ENCODE results near the gene RAB40B. TPM values are rescaled to one million over a fixed set of nuclear protein-coding genes. Genes with fewer than 3 reads are reported as not detected.

Gene RAB40B
- polyA plus RNA-seq, 2 of the 4 experiments (the other 2 are of a cell fraction), result 5.6 to 9.4 TPM

DNA sequence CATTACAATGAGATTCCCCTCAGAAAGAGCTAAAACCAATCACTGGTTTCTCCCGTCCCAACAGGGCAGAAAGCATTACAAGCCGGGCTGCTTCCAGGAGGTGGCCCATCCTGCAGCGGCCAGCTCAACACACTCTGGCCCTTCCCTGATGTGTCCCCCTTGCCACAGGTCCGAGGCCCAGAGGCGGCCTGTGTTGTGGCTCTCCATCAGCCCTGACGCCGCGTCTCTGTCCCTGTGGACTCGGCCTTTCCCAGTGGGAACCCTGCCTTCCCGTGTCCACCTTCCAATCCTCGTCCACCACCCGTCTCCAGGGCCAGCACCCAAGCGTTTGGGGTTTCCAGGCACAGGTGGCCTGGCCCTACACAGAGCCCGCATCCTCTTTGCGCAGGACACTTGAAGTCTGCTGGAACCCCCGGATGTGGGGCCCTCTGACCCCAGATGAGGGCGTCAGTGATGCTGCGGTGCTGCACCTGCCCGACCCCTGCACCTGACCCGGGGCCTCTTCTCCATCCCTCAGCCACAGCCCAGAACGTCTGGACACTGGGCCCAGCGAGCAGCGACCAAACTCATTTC is 21.1 kb downstream of the RAB40B start (continued):
- TF ChIP-seq, protein P1, sequence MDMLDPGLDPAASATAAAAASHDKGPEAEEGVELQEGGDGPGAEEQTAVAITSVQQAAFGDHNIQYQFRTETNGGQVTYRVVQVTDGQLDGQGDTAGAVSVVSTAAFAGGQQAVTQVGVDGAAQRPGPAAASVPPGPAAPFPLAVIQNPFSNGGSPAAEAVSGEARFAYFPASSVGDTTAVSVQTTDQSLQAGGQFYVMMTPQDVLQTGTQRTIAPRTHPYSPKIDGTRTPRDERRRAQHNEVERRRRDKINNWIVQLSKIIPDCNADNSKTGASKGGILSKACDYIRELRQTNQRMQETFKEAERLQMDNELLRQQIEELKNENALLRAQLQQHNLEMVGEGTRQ (IDR thresholded peaks at IDR 0.05), result no peak
- TF ChIP-seq, protein P2, sequence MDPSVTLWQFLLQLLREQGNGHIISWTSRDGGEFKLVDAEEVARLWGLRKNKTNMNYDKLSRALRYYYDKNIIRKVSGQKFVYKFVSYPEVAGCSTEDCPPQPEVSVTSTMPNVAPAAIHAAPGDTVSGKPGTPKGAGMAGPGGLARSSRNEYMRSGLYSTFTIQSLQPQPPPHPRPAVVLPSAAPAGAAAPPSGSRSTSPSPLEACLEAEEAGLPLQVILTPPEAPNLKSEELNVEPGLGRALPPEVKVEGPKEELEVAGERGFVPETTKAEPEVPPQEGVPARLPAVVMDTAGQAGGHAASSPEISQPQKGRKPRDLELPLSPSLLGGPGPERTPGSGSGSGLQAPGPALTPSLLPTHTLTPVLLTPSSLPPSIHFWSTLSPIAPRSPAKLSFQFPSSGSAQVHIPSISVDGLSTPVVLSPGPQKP (IDR thresholded peaks at IDR 0.05; ENCODE audit: low read depth, low read length), result no peak

DNA sequence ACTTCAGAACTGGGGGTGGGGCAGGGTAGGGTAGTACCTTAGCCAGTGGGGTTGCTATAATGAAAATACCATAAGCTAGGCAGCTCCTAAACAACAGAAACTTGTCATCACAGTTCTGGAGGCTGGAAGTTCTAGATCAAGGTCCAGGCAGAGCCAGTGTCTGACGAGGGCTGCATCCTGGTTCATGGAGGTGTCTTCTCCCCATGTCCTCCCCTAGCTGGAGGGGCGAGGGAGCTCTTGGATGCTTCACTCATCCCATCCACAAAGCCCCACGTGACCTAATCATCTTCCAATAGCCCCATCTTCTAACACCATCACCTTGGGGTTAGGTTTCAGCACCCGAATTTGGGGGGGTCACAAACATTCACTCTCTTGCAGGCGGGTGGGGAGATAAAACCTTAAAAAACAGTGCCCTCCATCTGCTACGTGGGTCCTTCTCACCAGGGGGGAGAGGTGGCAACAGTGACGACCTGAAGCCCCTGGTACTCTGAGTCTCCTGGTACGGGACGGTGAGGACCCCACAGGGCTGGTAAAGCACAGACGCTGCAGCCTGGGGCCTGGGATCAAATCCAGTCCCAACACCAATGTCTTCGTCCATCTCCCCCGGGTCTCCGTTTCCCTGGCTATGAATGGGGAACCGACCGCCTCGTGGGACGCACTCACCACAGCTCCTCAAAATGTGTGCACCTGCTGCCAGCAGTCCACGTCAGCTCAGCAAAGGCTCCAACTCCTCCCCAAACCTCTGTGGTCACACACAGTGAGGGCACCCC is 22.8 kb downstream of the RAB40B start:
- Histone ChIP-seq H3K4me3 (no peak overlapping the region), H3K9me3 (no peaks in the 10 kb centered on the region), H3K4me2 (no peak overlapping the region), H3K4me1 (no peaks in the 10 kb centered on the region; the same call in 2 of the 3 replicates), H3K27ac (no peak overlapping the region)
- DNase-seq (ENCODE audit: low read depth in 1 of 2, low spot score in 1 of 2), result no peak
- TF ChIP-seq FOSL2 (IDR thresholded peaks at IDR 0.05) (no peak), FOSL2 (CRISPR knock-in tag; IDR thresholded peaks at IDR 0.05) (no peak), CHD2 (IDR thresholded peaks at IDR 0.05; ENCODE audit: low read length, partially characterized antibody) (no peak), ZC3H11A (IDR thresholded peaks at IDR 0.05) (no peak), FOXS1 (CRISPR knock-in tag; IDR thresholded peaks at IDR 0.05) (no peak), RAD21 (conservative IDR thresholded peaks at IDR 0.05 in 1 of 2, IDR thresholded peaks at IDR 0.05 in 1 of 2) (no peak), ZFP36 (IDR thresholded peaks at IDR 0.05; ENCODE audit: borderline replicate concordance, partially characterized antibody) (no peak), CBX2 (IDR thresholded peaks at IDR 0.05; ENCODE audit: borderline replicate concordance, low read depth) (no peak), HOXA7 (CRISPR knock-in tag; IDR thresholded peaks at IDR 0.05) (no peak), ESRRA (IDR thresholded peaks at IDR 0.05; ENCODE audit: borderline replicate concordance, low read length) (no peak), KDM1A (IDR thresholded peaks at IDR 0.05; ENCODE audit: low read depth) (no peak), NR3C1 (IDR thresholded peaks at IDR 0.05) (no peak), GATA3 (IDR thresholded peaks at IDR 0.05; ENCODE audit: borderline replicate concordance) (no peak), MAZ (IDR thresholded peaks at IDR 0.05; ENCODE audit: borderline replicate concordance, low read depth, low read length) (no peak), CHD4 (IDR thresholded peaks at IDR 0.05; ENCODE audit: borderline replicate concordance) (no peak)
- TF ChIP-seq, protein P3, sequence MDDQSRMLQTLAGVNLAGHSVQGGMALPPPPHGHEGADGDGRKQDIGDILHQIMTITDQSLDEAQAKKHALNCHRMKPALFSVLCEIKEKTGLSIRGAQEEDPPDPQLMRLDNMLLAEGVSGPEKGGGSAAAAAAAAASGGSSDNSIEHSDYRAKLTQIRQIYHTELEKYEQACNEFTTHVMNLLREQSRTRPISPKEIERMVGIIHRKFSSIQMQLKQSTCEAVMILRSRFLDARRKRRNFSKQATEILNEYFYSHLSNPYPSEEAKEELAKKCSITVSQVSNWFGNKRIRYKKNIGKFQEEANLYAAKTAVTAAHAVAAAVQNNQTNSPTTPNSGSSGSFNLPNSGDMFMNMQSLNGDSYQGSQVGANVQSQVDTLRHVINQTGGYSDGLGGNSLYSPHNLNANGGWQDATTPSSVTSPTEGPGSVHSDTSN (IDR thresholded peaks at IDR 0.05), result no peak
- TF ChIP-seq, protein P4, sequence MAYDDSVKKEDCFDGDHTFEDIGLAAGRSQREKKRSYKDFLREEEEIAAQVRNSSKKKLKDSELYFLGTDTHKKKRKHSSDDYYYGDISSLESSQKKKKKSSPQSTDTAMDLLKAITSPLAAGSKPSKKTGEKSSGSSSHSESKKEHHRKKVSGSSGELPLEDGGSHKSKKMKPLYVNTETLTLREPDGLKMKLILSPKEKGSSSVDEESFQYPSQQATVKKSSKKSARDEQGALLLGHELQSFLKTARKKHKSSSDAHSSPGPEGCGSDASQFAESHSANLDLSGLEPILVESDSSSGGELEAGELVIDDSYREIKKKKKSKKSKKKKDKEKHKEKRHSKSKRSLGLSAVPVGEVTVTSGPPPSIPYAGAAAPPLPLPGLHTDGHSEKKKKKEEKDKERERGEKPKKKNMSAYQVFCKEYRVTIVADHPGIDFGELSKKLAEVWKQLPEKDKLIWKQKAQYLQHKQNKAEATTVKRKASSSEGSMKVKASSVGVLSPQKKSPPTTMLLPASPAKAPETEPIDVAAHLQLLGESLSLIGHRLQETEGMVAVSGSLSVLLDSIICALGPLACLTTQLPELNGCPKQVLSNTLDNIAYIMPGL (CRISPR knock-in tag; IDR thresholded peaks at IDR 0.05; ENCODE audit: borderline replicate concordance), result no peak
- TF ChIP-seq, protein P5, sequence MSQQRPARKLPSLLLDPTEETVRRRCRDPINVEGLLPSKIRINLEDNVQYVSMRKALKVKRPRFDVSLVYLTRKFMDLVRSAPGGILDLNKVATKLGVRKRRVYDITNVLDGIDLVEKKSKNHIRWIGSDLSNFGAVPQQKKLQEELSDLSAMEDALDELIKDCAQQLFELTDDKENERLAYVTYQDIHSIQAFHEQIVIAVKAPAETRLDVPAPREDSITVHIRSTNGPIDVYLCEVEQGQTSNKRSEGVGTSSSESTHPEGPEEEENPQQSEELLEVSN (IDR thresholded peaks at IDR 0.05; ENCODE audit: borderline replicate concordance, low read depth), result no peak
- FAIRE-seq, result no peak
- 80% methylated on average over 18 of the region's 18 CpGs for WGBS (ENCODE audit: missing lambda C conversion rate)
- no peak; a peak in 1 of 6 replicates for ATAC-seq
- ChIA-PET CTCF (interaction anchor here (0.6 to 2.1 kb wide), 3 partner anchors 100 to 304 kb away, joined by 4 to 7 read pairs (median 4); no protein-coding TSS in a partner anchor), POLR2A (no interaction called here)
